PC-3 (cell line): ENCODE data around the gene LHX1.

ENCODE experiments used
- EZH2 ChIP-seq: fragments of 300-600 bp; sonication (generic); IDR thresholded peaks from one replicate; pipeline ENCODE4 v1.6.1; 2017; ENCODE audit warnings: antibody characterized with exemption, mild to moderate bottlenecking, low read length; ENCODE audit not compliant: unreplicated experiment
- TF ChIP-seq, protein P1 (sequence below): fragments of 300-600 bp; sonication (generic); conservative IDR thresholded peaks from 2 replicates; pipeline ENCODE4 v1.5.1; 2017; ENCODE audit warnings: antibody characterized with exemption, low read depth, mild to moderate bottlenecking, low read length

DNA sequence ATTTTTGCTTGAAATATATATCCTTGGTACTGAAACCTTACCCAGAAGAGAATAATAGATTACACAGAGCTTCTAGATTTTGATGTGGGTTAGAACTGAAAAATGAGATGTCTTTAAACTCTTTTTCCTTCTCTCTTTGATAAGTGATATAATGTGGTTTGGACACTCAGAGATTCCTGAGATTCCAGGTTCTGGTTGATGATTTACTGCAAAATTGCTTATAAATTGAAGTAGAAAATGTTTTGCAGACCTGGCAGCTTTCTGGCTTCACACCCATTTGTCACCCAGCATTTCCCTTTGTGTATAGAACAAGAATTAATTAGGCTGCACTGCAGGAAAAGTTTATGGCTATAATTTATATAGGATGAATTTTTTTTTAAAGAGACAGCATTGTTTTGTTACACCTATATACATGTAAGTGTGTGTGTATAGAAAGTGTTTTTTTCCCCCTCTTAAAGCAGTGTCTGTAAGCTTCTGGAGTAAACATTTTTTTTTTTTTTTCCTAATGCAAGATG is 35.0 kb downstream of the LHX1 start:
- TF ChIP-seq, protein P1, sequence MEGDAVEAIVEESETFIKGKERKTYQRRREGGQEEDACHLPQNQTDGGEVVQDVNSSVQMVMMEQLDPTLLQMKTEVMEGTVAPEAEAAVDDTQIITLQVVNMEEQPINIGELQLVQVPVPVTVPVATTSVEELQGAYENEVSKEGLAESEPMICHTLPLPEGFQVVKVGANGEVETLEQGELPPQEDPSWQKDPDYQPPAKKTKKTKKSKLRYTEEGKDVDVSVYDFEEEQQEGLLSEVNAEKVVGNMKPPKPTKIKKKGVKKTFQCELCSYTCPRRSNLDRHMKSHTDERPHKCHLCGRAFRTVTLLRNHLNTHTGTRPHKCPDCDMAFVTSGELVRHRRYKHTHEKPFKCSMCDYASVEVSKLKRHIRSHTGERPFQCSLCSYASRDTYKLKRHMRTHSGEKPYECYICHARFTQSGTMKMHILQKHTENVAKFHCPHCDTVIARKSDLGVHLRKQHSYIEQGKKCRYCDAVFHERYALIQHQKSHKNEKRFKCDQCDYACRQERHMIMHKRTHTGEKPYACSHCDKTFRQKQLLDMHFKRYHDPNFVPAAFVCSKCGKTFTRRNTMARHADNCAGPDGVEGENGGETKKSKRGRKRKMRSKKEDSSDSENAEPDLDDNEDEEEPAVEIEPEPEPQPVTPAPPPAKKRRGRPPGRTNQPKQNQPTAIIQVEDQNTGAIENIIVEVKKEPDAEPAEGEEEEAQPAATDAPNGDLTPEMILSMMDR: no peak
- TF ChIP-seq EZH2: no peak
